Lung microvascular endothelial cell (primary cell): ENCODE results near the gene HPS5. TPM values are rescaled to one million over a fixed set of nuclear protein-coding genes. Genes with fewer than 3 reads are reported as not detected.
A peak's percentile ranks its signal among the peaks of the same experiment; 100 is the strongest.

ENCODE experiments used
- DNase-seq, 2 donors: peaks; one replicate each; pipeline versions ENCODE4 v3.0.0 to v3.0.0-alpha.2; 2010; ENCODE audit warnings: low read depth in 2 of 2
- total RNA-seq: library from RNA; depleted of rRNA; stranded (reverse); fragments of >200 nt; gene quantifications from 2 replicates; pipeline ENCODE4 v1.2.1, GENCODE V29; 2014

The HPS5 gene
- total RNA-seq, 1 donor from 2014 or later: 28.2 TPM

- DNase-seq: no peak
Observed at GRCh38 chr11:18321578-18321968, 367 bp downstream of the HPS5 start.

- DNase-seq: no peak
Observed at GRCh38 chr11:18320617-18321016, 1.3 kb downstream of the HPS5 start.

GRCh38 chr11:18319914-18320313 is 2.0 kb downstream of the HPS5 start:
- no peak for DNase-seq

GRCh38 chr11:18317551-18317950 is 4.4 kb downstream of the HPS5 start:
- DNase-seq: no peak

GRCh38 chr11:18315893-18316292 is 6.0 kb downstream of the HPS5 start:
- DNase-seq: no peak

GRCh38 chr11:18314784-18315523 is 7.0 kb downstream of the HPS5 start:
- no peak for DNase-seq

- no peak for DNase-seq
Observed at GRCh38 chr11:18313965-18314763, 7.8 kb downstream of the HPS5 start.

GRCh38 chr11:18312663-18313420 is 9.1 kb downstream of the HPS5 start:
- no peak for DNase-seq

- no peak for DNase-seq
Observed at GRCh38 chr11:18312012-18312411, 9.9 kb downstream of the HPS5 start.

- no peak for DNase-seq
Observed at GRCh38 chr11:18310800-18311340, 11.1 kb downstream of the HPS5 start.

GRCh38 chr11:18309691-18310090 is 12.2 kb downstream of the HPS5 start:
- no peak for DNase-seq

- DNase-seq: no peak
Observed at GRCh38 chr11:18308242-18308641, 13.7 kb downstream of the HPS5 start.

- DNase-seq: no peak
Observed at GRCh38 chr11:18307461-18308139, 14.3 kb downstream of the HPS5 start.

- DNase-seq: no peak
Observed at GRCh38 chr11:18304745-18305144, 17.2 kb downstream of the HPS5 start.

GRCh38 chr11:18299721-18300120 is 22.2 kb downstream of the HPS5 start:
- DNase-seq: no peak

- no peak for DNase-seq
Observed at GRCh38 chr11:18295316-18295715, 26.6 kb downstream of the HPS5 start.

- no peak for DNase-seq
Observed at GRCh38 chr11:18294862-18295261, 27.1 kb downstream of the HPS5 start.

GRCh38 chr11:18288911-18289310 is 33.0 kb downstream of the HPS5 start:
- DNase-seq: no peak

GRCh38 chr11:18285841-18286240 is 36.1 kb downstream of the HPS5 start:
- DNase-seq: no peak

GRCh38 chr11:18282626-18283025 is 39.3 kb downstream of the HPS5 start:
- DNase-seq: no peak

- peak in 1 of 2 donors; percentile 1 for DNase-seq
Observed at GRCh38 chr11:18280438-18281045, 41.4 kb downstream of the HPS5 start.
